ENCODE data around the gene GTPBP6. TPM values are rescaled to one million over a fixed set of nuclear protein-coding genes. Genes with fewer than 3 reads are reported as not detected.

Gene GTPBP6
- total and polyA plus RNA-seq, 2 donors (not counting 3 experiments of a cell fraction or from before 2014, with no cell fraction given) = 39.1 to 63.5 TPM

GRCh38 chrX:338836-339400 lies 20.3 kb upstream of the GTPBP6 start:
- H2AFZ ChIP-seq (ENCODE audit: low read depth, low read length) = no peak overlapping the region
- POLR2A ChIA-PET = no interaction called here
- no peak overlapping the region for H3K27ac ChIP-seq (ENCODE audit: insufficient read depth, low read depth, low read length)
- H4K20me1 ChIP-seq (replicated peaks; ENCODE audit: control insufficient read depth, extremely low read depth, insufficient read depth, low read length) = no peaks in the 10 kb centered on the region
- no peaks in the 10 kb centered on the region for H3K79me2 ChIP-seq (ENCODE audit: control insufficient read depth, insufficient read depth, low read length)
- no peak for FAIRE-seq
- no peak for DNase-seq (ENCODE audit: low read depth, low spot score)
- H3K9me3 ChIP-seq (replicated peaks; ENCODE audit: control insufficient read depth, insufficient read depth, low read length) = no peaks in the 10 kb centered on the region
- intact Hi-C loops (cut with micrococcal nuclease) (no loop called here), dilution Hi-C loops (cut with MboI; ENCODE audit: extremely low pct_ligation_motif_present, low sequenced_read_pairs) (no loop called here)
- H3K4me3 ChIP-seq (replicated peaks in 1 of 3; ENCODE audit: insufficient read depth in 1 of 3, low read depth in 1 of 3, low read length in 3 of 3) = no peak overlapping the region
- TF ChIP-seq GATA2 (IDR thresholded peaks at IDR 0.05; ENCODE audit: insufficient read depth, insufficient read length, low read depth, low read length) = no peak
- TF ChIP-seq FOS (IDR thresholded peaks at IDR 0.05; ENCODE audit: borderline replicate concordance, insufficient read depth, low read length) = no peak
- TF ChIP-seq POLR2A (IDR thresholded peaks at IDR 0.05; ENCODE audit: low read depth, low read length) = no peak
- no peak overlapping the region for H3K4me2 ChIP-seq (ENCODE audit: insufficient read depth, low read length)
- no peaks in the 10 kb centered on the region for H3K4me1 ChIP-seq (ENCODE audit: control insufficient read depth, extremely low read depth, insufficient read depth, low read length)
- H3K9ac ChIP-seq (replicated peaks; ENCODE audit: extremely low read depth, insufficient read depth, low read length) = no peak overlapping the region
- peaks cover 0 to 3% of the 10 kb centered on the region in 2 experiments for H3K36me3 ChIP-seq (ENCODE audit: control insufficient read depth in 2 of 2, extremely low read depth in 1 of 2, insufficient read depth in 2 of 2, low read length in 2 of 2)
- no TSS peak for BruUV-seq (replicated peaks)
- H3K9me1 ChIP-seq (replicated peaks; ENCODE audit: control insufficient read depth, extremely low read depth, insufficient read depth, low read length) = no peaks in the 10 kb centered on the region
- CTCF ChIA-PET = no interaction called here
- no peaks in the 10 kb centered on the region for H3K27me3 ChIP-seq (ENCODE audit: control insufficient read depth in 2 of 2, insufficient read depth in 2 of 2, low read length in 2 of 2)

- intact Hi-C loops (cut with micrococcal nuclease) = no loop called here
- no peak overlapping the region for H3K9ac ChIP-seq (replicated peaks; ENCODE audit: extremely low read depth, insufficient read depth, low read length)
- H3K9me1 ChIP-seq (replicated peaks; ENCODE audit: control insufficient read depth, extremely low read depth, insufficient read depth, low read length) = no peaks in the 10 kb centered on the region
- H3K36me3 ChIP-seq (ENCODE audit: control insufficient read depth in 2 of 2, extremely low read depth in 1 of 2, insufficient read depth in 2 of 2, low read length in 2 of 2) = peaks cover 0 to 3% of the 10 kb centered on the region in 2 experiments
- no peaks in the 10 kb centered on the region for H4K20me1 ChIP-seq (replicated peaks; ENCODE audit: control insufficient read depth, extremely low read depth, insufficient read depth, low read length)
- H3K9me3 ChIP-seq (replicated peaks; ENCODE audit: control insufficient read depth, insufficient read depth, low read length) = no peaks in the 10 kb centered on the region
- POLR2A ChIA-PET = no interaction called here
- DNase-seq (ENCODE audit: low read depth, low spot score) (no peak), FAIRE-seq (no peak)
- H3K79me2 ChIP-seq (ENCODE audit: control insufficient read depth, insufficient read depth, low read length) = no peaks in the 10 kb centered on the region
- H3K4me3 ChIP-seq (replicated peaks in 1 of 3; ENCODE audit: insufficient read depth in 1 of 3, low read depth in 1 of 3, low read length in 3 of 3) = no peak overlapping the region
- dilution Hi-C loops (cut with MboI; ENCODE audit: extremely low pct_ligation_motif_present, low sequenced_read_pairs) = no loop called here
- H3K27ac ChIP-seq (ENCODE audit: insufficient read depth, low read depth, low read length) = no peak overlapping the region
- H2AFZ ChIP-seq (ENCODE audit: low read depth, low read length) = no peak overlapping the region
- TF ChIP-seq POLR2AphosphoS5 (IDR thresholded peaks at IDR 0.05; ENCODE audit: insufficient read depth, low read depth, low read length) (no peak), POLR2A (IDR thresholded peaks at IDR 0.05; ENCODE audit: low read depth, low read length) (no peak), CTCF (IDR thresholded peaks at IDR 0.05; ENCODE audit: extremely low read depth in 1 of 2, insufficient read depth in 1 of 2, low read depth in 1 of 2, low read length in 2 of 2) (no peak), GATA2 (IDR thresholded peaks at IDR 0.05; ENCODE audit: insufficient read depth, insufficient read length, low read depth, low read length) (no peak), MYC (IDR thresholded peaks at IDR 0.05; ENCODE audit: low read depth, low read length) (no peak), JUN (IDR thresholded peaks at IDR 0.05; ENCODE audit: borderline replicate concordance, insufficient read depth, insufficient read length, low read depth) (no peak), MAX (IDR thresholded peaks at IDR 0.05; ENCODE audit: insufficient read depth, insufficient read length) (no peak), EZH2 (IDR thresholded peaks at IDR 0.05; ENCODE audit: borderline replicate concordance, low read depth, low read length, severe bottlenecking) (no peak), FOS (IDR thresholded peaks at IDR 0.05; ENCODE audit: borderline replicate concordance, insufficient read depth, low read length) (no peak)
- no peak overlapping the region for H3K4me2 ChIP-seq (ENCODE audit: insufficient read depth, low read length)
- H3K27me3 ChIP-seq (ENCODE audit: control insufficient read depth in 2 of 2, insufficient read depth in 2 of 2, low read length in 2 of 2) = no peaks in the 10 kb centered on the region
- BruUV-seq (replicated peaks) = no TSS peak
- H3K4me1 ChIP-seq (ENCODE audit: control insufficient read depth, extremely low read depth, insufficient read depth, low read length) = no peaks in the 10 kb centered on the region
- CTCF ChIA-PET = no interaction called here
These were observed 19.8 kb upstream of the GTPBP6 start for GRCh38 chrX:338281-338835.
